Muscle of leg (tissue), 11 donors: ENCODE results near the gene ZBTB25. TPM values are rescaled to one million over a fixed set of nuclear protein-coding genes. Genes with fewer than 3 reads are reported as not detected.

Source experiments
- DNase-seq: peaks from one replicate; pipeline ENCODE4 v3.0.0; 2013
- H3K27ac ChIP-seq: one replicate; pipeline ENCODE4 v1.5.1; 2013; ENCODE audit warnings: mild to moderate bottlenecking, low read length, control low read depth
- H3K27me3 ChIP-seq: one replicate; pipeline ENCODE4 v1.6.1; 2013; ENCODE audit warnings: low read length; ENCODE audit not compliant: control insufficient read depth, insufficient read depth
- H3K36me3 ChIP-seq: one replicate; pipeline ENCODE4 v1.6.1; 2013; ENCODE audit warnings: low read length; ENCODE audit not compliant: control insufficient read depth, insufficient read depth
- H3K4me1 ChIP-seq: one replicate; pipeline ENCODE4 v1.6.1; 2013; ENCODE audit warnings: low read length; ENCODE audit not compliant: control insufficient read depth, insufficient read depth
- H3K4me3 ChIP-seq: one replicate; pipeline ENCODE4 v1.5.1; 2013; ENCODE audit warnings: low read length, control low read depth
- H3K9me3 ChIP-seq: replicated peaks from 2 replicates; pipeline ENCODE4 v1.6.1; 2013; ENCODE audit warnings: low read depth, low read length; ENCODE audit not compliant: control insufficient read depth
- WGBS: methylation state at CpG from one replicate; pipeline ENCODE4 v1.1.5; 2013; ENCODE audit warnings: missing lambda C conversion rate; ENCODE audit not compliant: insufficient coverage; 5-methylcytosine and 5-hydroxymethylcytosine counted together
- polyA plus RNA-seq, 8 donors: library from polyadenylated mRNA; unstranded; fragments of 120-200 nt; gene quantifications; one replicate each; pipeline versions ENCODE4 v1.2.1 to v1.2.3, GENCODE V29; 2013; ENCODE audit warnings: inconsistent platforms in 1 of 8, low replicate concordance in 1 of 8; ENCODE audit not compliant: insufficient read length in 8 of 8, insufficient read depth in 1 of 8
- total RNA-seq: library from RNA; stranded (reverse); fragments of 120-200 nt; gene quantifications from one replicate; pipeline ENCODE4 v1.2.4, GENCODE V29; 2013

The ZBTB25 gene
- total and polyA plus RNA-seq, 9 donors, result 4.8 to 8.6 (median 7.1) TPM

DNA sequence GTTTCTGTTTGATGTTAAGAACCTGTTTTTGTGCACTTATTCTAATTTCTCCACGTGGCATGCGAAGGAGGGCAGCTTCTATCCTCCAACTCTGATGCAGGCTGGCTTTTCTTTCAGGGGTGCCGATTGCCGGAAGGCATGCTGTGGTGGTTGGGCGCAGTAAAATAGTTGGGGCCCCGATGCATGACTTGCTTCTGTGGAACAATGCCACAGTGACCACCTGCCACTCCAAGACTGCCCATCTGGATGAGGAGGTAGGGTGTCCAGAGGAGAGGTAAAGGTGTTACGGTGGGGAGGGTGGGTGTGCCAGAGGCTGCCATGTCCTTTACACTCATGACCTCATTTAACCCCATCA lies 85.9 kb downstream of the ZBTB25 start:
- Histone ChIP-seq H3K9me3 (no peaks in the 10 kb centered on the region), H3K36me3 (peaks cover 52% of the 10 kb centered on the region), H3K27ac (no peak overlapping the region), H3K4me3 (no peak overlapping the region), H3K4me1 (no peaks in the 10 kb centered on the region), H3K27me3 (no peaks in the 10 kb centered on the region)
- no peak for DNase-seq
- 90% methylated on average over 2 of the region's 7 CpGs for whole genome bisulfite sequencing

DNA sequence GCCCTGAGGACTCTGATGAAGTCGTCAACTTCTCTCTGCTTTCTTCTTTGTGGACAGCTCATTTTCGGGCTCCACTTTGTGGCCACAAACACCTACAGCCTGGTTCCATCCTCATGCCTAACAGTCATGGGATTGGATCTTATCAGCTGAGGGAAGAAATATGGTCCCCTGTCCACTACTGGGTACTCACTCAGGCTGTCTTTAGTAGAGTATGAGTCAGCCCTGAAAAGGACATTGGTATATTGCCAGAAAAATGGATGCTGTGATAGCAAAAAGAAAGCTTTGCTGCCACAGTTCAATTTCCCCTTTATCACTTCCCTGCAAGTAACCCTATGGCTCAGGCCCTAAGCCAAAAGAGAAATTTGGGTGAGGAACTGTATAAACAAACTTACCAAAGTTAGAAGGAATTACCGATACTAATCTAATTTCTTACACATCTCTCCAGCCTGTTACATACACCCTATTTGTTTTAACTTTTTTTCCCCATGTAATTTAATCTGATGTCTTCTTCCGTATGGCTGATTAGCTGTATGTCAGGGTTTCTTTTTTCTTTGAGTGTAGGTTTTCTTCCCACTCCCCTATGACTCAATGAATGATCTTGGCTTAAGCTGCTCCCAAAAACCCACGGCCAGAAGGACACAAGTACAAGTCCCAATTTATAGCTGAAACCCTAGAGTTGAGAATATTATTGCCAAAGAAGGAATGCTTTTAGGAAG lies 86.4 kb downstream of the ZBTB25 start:
- no peak overlapping the region for H3K27ac ChIP-seq
- H3K36me3 ChIP-seq, result peaks cover 50% of the 10 kb centered on the region
- no peaks in the 10 kb centered on the region for H3K27me3 ChIP-seq
- no peak for DNase-seq
- no peaks in the 10 kb centered on the region for H3K4me1 ChIP-seq
- 100% methylated on average over 1 of the region's 5 CpGs for WGBS
- no peaks in the 10 kb centered on the region for H3K9me3 ChIP-seq
- H3K4me3 ChIP-seq, result no peak overlapping the region

DNA sequence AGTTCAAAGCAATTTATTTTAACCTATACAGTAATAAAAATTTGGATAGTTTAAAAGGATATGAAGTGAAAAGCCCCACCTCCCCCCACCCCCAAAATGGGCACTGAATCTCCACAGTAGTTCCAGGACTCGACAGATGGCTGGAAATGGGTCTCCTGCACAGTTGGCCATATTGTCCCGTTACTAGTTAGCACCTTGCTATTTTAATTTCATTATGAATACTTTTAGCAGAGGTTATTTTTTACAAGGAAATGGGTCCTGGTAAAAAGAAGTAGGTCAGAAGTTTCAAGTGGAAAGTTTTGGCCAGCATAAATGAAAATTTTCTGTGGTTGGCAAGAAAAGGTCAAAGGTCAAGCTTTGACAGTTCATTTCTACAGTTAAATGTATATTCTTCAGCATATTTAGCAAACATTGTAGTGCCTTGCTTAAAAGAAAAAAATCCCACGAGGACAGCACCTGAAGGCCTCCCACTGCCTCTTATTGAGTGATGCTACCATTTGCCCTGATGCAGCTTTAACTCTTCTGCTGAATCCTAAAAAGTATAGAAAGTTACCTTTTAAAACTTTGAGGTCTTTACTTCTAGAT lies 87.2 kb downstream of the ZBTB25 start:
- no CpG with 5 or more reads among the region's 3 CpGs for WGBS
- H3K36me3 ChIP-seq, result peaks cover 51% of the 10 kb centered on the region
- no peak for DNase-seq
- H3K4me3 ChIP-seq, result no peak overlapping the region
- H3K9me3 ChIP-seq, result no peaks in the 10 kb centered on the region
- no peaks in the 10 kb centered on the region for H3K4me1 ChIP-seq
- H3K27me3 ChIP-seq, result no peaks in the 10 kb centered on the region
- H3K27ac ChIP-seq, result no peak overlapping the region

DNA sequence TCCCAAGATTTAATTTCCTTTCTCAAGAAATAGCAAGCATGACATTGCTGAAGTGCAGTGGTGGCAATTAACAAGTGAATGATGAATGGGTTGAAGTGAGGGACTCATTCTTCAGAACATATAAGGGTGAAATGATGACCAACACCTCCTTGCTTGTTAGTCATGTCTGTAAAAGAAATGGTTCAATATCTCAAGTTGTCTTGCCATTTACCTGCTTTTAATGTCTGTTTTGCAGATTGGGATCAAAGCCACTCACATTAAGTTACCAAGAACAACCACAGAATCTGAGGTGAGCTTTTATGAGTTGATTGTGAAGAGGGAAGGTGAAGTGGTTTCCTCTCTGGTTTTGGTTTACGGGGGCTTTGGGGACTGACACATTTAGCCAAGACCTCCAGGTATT lies 91.4 kb downstream of the ZBTB25 start:
- no peak for DNase-seq
- peaks cover 24% of the 10 kb centered on the region for H3K36me3 ChIP-seq

DNA sequence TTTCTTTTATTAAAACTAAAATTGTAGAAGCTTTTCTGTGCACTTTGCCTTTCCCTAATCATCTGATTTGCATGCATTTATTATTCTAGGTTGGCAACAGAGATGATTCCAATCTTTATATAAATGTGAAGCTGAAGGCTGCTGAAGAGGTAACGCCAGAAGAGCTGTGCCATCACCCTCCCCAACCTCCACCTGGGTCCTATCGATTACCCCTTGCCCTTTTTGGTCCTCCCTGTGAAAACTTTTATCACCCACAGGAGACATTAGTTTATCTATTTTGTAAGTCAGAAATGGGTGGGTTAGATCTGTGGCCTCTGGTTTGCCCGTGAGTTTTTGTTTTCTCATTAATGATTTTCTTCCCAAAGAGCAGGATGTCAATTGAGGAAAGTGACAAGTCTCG lies 92.6 kb downstream of the ZBTB25 start:
- WGBS, result 93% methylated on average over 1 of the region's 4 CpGs

More for the DNA sequence above, 91.4 kb downstream of the ZBTB25 start:
- Histone ChIP-seq H3K4me1 (no peaks in the 10 kb centered on the region), H3K27me3 (no peaks in the 10 kb centered on the region), H3K27ac (no peak overlapping the region), H3K9me3 (no peaks in the 10 kb centered on the region), H3K4me3 (no peak overlapping the region)
- no CpG with 5 or more reads among the region's 1 CpG for WGBS

DNA sequence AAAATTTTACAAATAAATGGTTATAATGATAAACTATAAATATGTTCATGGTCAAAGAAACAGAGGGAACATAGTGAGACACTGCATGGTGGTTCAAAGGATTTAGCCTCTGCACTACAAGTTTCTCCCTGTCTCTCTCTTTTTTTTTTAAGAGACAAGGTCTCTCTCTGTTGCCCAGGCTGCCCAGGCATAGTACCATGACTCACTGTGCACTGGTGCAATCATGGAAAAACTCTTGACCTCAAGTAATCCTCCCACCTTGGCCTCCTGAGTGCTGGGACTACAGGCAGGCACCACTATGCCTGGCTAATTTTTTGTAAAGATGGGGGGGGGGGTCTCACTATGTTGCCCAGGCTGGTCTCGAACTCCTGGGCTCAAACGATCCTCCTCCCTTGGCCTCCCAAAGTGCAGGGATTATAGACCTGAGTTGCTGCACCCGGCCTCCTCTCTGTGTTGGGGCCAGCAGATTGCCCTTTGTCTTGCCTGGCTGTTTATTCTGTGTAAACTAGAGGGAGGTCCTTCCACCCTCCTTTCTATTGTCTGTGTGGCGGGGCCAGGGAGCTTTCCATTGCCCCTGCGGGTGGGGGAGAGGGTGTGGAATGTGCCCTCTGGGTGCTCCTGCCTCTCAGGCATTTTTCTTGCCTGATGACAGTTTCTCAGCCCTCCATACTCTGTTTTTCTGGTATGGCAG lies 93.4 kb downstream of the ZBTB25 start:
- Histone ChIP-seq H3K36me3 (peaks cover 13% of the 10 kb centered on the region), H3K9me3 (no peaks in the 10 kb centered on the region), H3K4me3 (no peak overlapping the region), H3K4me1 (no peaks in the 10 kb centered on the region), H3K27me3 (no peaks in the 10 kb centered on the region), H3K27ac (no peak overlapping the region)
- WGBS, result 67% methylated on average over 1 of the region's 5 CpGs
- DNase-seq, result no peak

More for the DNA sequence above, 92.6 kb downstream of the ZBTB25 start:
- H3K4me3 ChIP-seq, result no peak overlapping the region
- no peak overlapping the region for H3K27ac ChIP-seq
- DNase-seq, result no peak
- peaks cover 20% of the 10 kb centered on the region for H3K36me3 ChIP-seq
- H3K4me1 ChIP-seq, result no peaks in the 10 kb centered on the region
- H3K9me3 ChIP-seq, result no peaks in the 10 kb centered on the region
- no peaks in the 10 kb centered on the region for H3K27me3 ChIP-seq

DNA sequence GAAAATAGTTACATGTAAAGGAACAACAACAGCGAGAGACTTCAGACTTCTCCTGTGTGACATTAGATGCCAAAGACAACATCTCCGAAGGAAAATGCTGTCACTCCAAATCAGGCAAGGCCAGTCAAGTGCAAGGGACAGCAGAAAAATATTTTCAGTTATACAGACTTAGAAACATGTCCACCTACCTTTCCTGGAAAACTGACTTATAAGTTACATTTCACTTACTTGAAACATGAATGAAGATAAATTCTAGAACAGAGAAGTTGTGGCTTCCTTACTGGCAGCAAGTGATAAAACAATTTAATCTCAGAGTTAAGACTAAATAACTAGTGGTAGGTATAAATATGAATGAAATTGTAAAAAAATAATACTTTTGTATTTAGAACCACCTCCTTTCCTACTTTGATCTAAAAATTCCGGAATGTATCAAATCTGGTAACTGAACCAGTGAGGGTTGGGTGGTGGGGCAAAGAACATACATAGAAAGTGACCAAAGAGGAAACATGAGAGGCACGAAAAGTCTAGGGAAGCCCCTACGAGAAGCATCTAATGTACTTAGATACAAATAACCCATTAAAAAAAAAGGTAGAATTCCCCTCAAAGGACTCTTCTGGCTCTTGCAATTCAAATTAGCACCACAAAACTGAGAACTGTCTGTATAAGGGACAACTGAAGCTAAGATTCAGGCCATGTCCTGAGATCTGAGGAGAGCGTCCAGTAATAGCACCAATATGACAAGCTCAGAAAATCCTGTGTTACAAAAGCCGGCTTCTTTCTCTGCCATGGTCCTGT lies 94.3 kb downstream of the ZBTB25 start:
- no peak overlapping the region for H3K4me3 ChIP-seq
- no peaks in the 10 kb centered on the region for H3K9me3 ChIP-seq
- no peaks in the 10 kb centered on the region for H3K4me1 ChIP-seq
- no peak for DNase-seq
- H3K36me3 ChIP-seq, result peaks cover 15% of the 10 kb centered on the region
- H3K27me3 ChIP-seq, result no peaks in the 10 kb centered on the region
- no peak overlapping the region for H3K27ac ChIP-seq
- no CpG with 5 or more reads among the region's 7 CpGs for WGBS

DNA sequence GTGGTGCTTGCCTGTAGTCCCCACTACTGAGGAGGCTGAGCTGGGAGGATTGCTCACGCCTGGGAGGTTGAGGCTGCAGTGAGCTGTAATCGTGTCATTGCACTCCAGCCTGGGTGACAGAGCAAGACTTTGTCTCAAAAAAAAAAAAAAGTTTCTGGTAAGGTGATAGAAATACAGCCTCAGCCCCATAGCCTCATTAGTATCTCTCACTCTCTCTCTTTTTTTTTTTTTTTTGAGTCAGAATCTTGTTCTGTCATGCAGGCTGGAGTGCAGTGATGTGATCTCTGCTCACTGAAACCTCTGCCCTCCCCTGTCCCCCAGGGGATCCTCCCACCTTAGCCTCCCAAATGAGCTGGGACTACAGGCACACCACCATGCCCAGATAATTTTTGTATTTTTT lies 96.3 kb downstream of the ZBTB25 start:
- 100% methylated on average over 1 of the region's 2 CpGs for WGBS
- no peaks in the 10 kb centered on the region for H3K27me3 ChIP-seq
- H3K4me3 ChIP-seq, result no peak overlapping the region
- no peaks in the 10 kb centered on the region for H3K9me3 ChIP-seq
- peaks cover 15% of the 10 kb centered on the region for H3K36me3 ChIP-seq
- H3K4me1 ChIP-seq, result no peaks in the 10 kb centered on the region
- no peak for DNase-seq
- no peak overlapping the region for H3K27ac ChIP-seq

DNA sequence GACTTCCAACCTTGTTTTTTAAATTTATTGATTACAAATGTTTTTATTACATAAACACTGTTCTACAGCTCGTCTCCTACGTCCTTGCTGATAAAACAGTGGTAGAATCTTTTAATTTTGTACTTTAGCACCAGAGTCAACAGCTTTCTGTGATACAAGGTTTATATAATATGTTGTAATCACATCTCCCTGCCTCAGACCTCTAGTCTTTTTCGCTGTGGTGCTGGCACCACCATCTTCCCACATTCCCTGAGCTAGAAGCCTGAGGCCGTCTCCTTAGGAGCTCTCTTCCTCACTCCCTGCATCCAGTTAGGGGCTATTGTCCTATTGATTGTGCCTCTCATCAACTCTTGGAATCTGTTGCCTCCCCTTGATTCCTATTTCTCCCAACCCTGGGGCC lies 98.3 kb downstream of the ZBTB25 start:
- Histone ChIP-seq H3K27me3 (no peaks in the 10 kb centered on the region), H3K9me3 (no peaks in the 10 kb centered on the region), H3K4me1 (no peaks in the 10 kb centered on the region), H3K27ac (no peak overlapping the region), H3K4me3 (no peak overlapping the region), H3K36me3 (peaks cover 19% of the 10 kb centered on the region)
- WGBS, result 94% methylated on average over 2 of the region's 4 CpGs
- no peak for DNase-seq

DNA sequence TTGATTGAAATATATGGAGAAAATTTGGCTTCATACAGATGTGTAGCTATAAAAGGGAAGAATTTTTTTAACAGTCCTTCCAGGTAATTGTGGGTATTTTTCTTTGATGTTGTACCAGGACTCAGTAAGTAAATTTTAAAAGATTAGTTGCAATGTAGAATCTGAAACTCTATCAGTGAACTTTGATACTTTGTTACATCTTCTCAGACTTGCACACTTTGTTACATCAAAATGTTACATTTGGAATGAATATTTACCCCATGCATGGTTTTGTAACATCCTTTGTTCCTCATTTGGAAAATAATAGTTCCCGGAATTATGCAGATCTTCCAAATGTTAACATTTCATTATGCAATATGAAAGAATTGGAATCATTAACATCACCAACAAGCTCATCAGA lies 101.7 kb downstream of the ZBTB25 start:
- Histone ChIP-seq H3K9me3 (no peaks in the 10 kb centered on the region), H3K27ac (no peak overlapping the region), H3K4me1 (no peaks in the 10 kb centered on the region), H3K36me3 (peaks cover 19% of the 10 kb centered on the region), H3K27me3 (no peaks in the 10 kb centered on the region), H3K4me3 (no peak overlapping the region)
- no CpG with 5 or more reads among the region's 1 CpG for WGBS
- no peak for DNase-seq
